LNCAP (cell line): ENCODE results near the gene SOS1.

Source experiments
- CTCF ChIP-seq: fragments of 450-650 bp; IDR thresholded peaks from 2 replicates; pipeline ENCODE4 v1.5.1; 2017; ENCODE audit warnings: mild to moderate bottlenecking

SOS1 gene

GRCh38 chr2:38971377-38971776, 149.5 kb downstream of the SOS1 start:
- no peak for TF ChIP-seq CTCF

GRCh38 chr2:38968021-38968420, 152.8 kb downstream of the SOS1 start:
- no peak for TF ChIP-seq CTCF

- TF ChIP-seq CTCF: no peak
Observed at GRCh38 chr2:38966678-38967077, 154.2 kb downstream of the SOS1 start.

- no peak for TF ChIP-seq CTCF
Observed at GRCh38 chr2:38966006-38966405, 154.8 kb downstream of the SOS1 start.

DNA sequence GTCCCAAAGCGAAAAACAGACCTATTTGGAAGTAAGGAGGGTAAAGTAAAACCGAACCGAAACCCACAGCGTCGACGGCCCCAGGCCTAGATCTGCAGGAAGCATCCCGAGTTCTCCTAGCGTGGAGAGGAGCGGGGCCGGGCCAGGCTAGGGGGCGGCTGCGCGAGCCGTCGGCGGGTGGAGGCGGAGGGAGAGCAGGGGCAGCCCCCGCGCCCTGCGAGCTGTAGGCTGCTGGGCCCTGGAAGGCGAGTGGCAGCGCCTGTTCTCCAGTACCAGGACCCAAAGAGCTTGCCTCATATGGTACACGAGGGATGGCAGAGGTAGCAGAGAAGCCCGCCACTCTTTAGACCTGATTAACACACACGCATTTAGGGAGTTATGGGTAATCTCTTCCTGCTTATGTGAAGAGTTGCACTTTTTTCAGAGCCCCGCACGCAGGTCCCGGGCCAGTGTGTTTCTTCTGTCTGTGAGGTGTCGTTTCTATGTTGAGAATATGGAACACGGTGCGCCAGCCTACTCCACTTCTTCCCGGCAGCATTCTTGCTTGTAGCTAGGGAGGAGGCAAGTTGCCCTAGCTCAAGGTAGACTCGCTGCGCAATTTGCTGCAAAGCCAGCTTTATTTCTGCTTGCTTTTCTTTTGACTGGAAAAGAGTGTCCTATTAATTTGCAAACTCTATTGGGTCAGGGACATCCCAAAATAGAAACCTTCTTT, 160.1 kb downstream of the SOS1 start:
- no peak for TF ChIP-seq CTCF

DNA sequence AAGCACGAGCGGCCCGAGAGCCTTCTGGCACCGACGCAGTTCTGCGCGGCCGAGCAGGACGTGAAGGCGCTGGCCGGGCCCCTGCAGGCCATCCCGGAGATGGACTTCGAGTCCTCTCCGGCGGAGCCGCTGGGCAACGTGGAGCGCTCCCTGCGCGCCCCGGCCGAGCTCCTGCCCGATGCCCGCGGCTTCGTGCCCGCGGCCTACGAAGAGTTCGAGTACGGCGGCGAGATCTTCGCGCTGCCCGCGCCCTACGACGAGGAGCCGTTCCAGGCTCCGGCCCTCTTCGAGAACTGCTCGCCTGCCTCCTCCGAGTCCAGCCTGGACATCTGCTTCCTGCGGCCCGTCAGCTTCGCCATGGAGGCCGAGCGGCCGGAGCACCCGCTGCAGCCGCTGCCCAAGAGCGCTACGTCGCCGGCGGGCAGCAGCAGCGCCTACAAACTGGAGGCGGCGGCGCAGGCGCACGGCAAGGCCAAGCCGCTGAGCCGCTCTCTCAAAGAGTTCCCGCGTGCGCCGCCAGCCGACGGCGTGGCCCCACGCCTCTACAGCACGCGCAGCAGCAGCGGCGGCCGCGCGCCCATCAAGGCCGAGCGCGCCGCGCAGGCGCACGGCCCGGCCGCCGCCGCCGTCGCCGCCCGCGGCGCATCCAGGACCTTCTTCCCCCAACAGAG, 160.8 kb downstream of the SOS1 start:
- TF ChIP-seq CTCF: no peak

GRCh38 chr2:38959466-38959865, 161.4 kb downstream of the SOS1 start:
- no peak for TF ChIP-seq CTCF
